Stimulated activated CD4-positive, alpha-beta T cell treated with anti-CD3 and anti-CD28 coated beads, Interleukin-1b, Interleukin-23, amount 100 ng/mL, for 24 hours (primary cell): ENCODE results near the gene FCER2.
A peak's percentile ranks its signal among the peaks of the same experiment; 100 is the strongest.
"Not testable (repeated sequence)": the region's sequence is repeated elsewhere in the genome, so short reads cannot be mapped to it uniquely, and the experiment has no call there.

ENCODE experiments used
- DNase-seq, 4 experiments: peaks; one replicate each; pipeline ENCODE4 v3.0.0-alpha.2; 2020; ENCODE audit warnings: low read depth in 4 of 4, low spot score in 1 of 4

The FCER2 gene

DNA sequence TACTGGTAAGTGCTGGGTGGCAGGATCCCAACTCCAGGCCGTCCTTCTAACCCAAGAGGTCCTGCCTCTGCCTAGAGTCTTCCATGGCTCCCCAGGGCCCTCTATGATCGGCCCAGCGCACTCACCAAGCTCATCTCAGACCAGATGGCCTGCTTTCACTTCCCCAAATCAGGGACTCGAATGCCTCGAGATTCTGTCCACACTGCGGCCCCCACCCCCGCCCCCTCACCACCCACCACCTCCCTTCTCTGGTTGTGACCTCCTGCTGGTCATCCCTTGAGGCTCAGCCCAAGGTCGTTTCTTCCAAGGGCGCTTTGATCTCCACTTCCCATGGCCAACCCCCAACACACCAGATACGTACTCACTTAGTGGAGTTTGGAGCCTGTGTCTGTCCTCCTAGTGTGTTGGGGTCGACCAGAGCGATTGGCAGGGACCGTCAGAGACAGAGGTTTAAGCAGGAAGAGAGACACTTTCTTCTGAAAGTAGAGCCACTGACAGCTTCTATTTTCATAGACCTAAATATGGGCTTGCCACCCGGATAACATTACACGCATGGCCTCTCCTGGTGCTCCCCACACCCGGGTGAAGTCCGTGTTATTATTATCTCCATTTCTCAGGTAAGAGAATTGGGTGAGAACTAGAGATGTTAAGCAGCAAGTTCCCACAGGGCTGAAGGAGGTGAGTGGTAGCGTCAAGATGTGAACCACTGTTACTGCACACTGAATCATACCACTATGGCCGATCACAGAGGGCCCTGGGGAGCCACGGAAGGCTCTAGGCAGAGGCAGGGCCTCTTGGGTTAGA, at the start of gene FCER2:
FCER2 (minus strand) TSS at position 478 of the 804 bp plus-strand sequence. CDS start 2,371 bp downstream, outside the sequence.
- DNase-seq, result no peak

GRCh38 chr19:7751157-7751783, 49.3 kb upstream of the FCER2 start:
- DNase-seq, result peak in 1 of 4 experiments; percentile 34

DNA sequence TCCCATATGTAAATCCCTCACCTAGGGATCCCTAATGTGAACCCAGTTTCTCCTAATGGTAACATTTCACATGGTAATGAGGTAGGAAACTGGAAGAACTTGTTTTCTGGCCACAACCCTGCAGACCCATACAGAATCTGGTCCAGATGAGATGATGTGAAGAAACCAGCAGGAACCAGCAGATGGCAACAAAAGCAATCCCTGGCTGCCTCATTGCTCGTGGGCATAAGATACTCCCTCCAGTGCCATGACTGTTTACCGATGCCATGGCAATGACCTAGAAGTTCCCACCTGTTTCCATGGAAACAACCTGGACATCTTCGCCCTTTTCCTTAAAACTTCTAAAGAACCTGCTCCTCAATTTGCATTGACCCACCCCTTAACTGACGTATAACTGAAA, 46.8 kb upstream of the FCER2 start:
- DNase-seq, result no peak

DNA sequence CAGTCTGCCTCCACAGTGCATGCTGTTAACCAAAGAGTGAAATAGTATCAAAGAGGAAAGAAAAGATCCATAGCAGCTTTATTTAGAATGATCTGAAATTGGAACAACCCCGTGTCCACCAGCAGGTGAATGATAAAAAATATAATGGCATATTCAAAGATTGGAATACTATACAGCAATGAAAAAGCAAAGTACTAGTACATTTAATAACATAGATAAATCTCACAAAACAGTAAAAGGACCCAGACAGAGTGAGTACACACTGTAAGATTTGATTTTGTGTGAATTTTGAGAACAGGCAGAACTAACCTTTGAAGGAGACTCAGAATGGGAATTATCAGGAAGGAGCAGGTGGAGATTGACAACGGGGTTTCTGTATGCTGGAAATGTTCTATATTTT, 46.2 kb upstream of the FCER2 start:
- DNase-seq, result no peak

DNA sequence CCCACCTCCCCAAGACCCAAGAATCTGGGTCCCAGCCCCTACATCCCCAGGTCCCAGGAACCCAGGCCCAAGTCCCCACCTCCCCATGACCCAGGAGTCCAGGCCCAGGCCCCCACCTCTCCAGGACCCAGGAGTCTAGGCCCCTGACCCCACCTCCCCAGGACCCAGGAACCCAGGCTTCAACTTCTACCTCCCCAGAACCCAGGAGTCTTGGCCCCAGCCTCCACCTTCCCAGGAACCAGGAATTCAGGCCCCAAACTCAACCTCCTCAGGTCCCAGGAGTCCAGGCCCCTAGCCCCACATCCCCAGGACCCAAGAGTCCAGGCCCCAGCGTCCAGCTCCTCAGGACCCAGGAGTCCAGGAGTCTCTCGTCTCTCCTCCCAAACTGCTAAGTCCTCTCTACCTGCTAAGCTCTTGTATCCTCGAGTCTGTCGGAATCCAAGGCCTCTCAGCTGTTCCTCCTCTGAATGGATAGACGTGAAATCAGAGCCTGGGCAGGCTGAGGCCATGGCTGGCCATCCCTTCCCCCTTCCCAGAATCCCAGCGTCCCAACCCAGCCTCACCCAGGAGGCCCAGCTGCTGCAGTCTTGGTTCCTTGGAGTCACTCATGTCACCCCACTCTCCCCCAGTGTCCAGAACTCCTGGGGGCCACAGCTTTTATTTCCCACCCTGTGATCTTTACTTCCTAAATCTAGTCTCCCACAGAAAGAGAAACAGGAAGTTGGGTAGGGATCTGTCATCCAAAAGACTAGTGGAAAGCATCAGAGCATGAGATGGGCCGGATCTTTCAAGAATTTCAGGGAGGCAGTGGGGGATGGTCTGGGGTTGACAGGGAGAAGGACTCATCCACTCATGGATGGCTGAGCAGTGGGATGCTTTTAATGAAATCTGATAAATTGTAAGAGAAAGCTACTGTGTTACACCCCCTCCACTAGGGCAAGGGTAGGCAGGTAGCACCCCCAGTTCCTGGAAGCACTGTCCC, 45.3 kb upstream of the FCER2 start, which contains the start of gene CD209:
CD209 (minus strand) TSS at position 632 of the 982 bp plus-strand sequence; CDS start at position 609, 23 bp downstream.
- DNase-seq, result no peak

DNA sequence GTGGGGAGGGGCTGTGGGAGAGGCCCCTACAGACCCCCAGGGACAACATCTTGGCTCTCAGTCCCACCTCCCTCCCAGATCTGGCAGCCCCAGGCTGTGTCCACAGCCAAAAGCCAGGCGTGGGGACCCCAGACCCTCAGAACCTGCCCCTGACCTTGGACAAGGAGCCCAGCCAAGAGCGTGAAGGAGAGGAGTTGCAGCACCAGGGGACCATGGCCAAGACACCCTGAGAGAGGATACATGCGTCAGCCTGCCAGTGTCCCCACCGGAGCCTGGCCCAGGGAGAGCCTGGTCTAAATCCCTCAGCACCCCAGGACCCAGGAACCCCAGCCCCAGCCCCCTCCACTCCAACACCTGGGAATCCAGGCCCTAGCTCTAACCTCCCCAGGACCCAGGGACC, 44.4 kb upstream of the FCER2 start:
- not testable (repeated sequence) for DNase-seq

GRCh38 chr19:7744871-7745650, 43.1 kb upstream of the FCER2 start:
- DNase-seq, result no peak

- DNase-seq, result no peak
Observed at GRCh38 chr19:7744199-7744786, 42.4 kb upstream of the FCER2 start.

GRCh38 chr19:7743425-7743841, 41.5 kb upstream of the FCER2 start:
- DNase-seq, result peak in 1 of 4 experiments; percentile 31

GRCh38 chr19:7742991-7743390, 41.1 kb upstream of the FCER2 start:
- DNase-seq, result no peak

DNA sequence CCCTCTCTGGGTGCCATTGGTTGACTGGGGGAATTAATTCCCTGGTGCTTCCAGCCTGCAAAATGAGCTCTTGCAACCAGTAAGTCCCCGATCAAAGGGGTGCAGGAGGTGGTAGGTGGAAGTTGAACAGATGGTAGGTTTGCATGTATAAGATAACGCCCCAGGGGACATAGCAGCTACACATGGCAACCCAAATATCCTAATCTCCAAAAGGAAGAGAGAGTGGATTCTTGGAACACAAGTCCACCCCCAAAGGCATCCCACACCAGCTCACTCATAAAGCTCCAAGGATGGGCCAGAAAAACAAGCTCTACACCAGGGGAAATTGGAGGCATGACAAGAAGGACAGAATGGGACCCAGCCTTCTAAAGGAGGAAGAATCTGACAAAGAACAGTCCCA, 40.6 kb upstream of the FCER2 start:
- DNase-seq, result no peak

DNA sequence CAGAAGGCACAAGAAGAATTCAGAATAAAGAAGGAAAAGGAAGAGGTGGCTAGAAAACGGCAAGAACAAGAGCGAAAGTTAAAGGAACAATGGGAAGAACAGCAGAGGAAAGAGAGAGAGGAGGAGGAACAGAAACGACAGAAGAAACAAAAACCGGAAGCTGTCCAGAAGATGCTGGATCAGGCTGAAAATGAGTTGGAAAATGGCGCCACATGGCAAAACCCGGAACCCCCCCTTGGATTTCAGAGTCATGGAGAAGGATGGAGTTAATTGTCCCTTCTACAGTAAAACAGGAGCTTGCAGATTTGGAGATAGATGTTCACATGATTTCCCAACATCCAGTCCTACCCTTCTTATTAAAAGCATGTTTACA, 38.7 kb upstream of the FCER2 start:
- DNase-seq, result no peak

- DNase-seq, result no peak
Observed at GRCh38 chr19:7739801-7740681, 38.1 kb upstream of the FCER2 start.

DNA sequence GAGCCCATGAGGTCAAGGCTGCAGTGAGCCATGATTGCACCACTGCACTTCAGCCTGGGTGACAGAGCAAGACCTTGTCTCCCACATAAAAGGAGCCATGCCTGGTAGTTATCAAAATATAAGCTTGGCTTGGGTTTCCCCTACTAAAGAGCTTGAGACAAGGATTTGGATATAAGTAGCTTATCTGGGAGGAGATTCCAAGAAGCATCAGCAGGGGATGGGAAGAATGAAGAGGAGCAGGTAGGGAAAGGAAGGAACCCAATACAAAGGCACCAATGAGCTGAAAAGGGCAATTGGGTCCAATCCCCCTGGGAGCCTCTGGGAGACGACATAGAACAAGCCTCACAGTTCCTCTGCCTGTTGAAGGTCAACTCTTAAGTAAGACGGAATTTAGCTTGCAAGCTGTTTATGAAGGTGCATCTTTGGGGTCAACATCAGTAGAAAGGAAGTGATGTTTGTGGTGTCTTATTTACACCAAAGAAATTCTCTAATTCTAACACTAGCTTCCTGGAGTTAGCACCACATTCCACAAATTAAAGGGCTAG, 37.4 kb upstream of the FCER2 start:
- DNase-seq, result no peak

DNA sequence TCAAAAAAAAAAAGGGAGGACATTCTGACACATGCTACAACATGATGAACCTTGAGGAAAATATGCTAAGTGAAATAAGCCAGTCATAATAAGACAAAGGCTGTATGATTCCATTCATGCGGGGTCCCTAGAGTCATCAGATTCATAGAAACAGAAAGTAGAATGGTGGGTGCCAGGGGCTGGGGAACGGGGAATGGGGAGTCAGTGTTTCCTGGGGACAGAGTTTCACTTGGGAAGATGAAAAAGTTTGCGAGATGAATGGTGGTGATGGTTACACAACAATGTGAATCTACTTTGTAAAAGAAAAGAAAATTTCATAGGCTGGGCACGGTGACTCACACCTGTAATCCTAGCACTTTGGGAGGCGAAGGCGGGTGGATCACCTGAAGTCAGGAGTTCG, 36.1 kb upstream of the FCER2 start:
- DNase-seq, result peak in 2 of 4 experiments; percentile 25 to 49

DNA sequence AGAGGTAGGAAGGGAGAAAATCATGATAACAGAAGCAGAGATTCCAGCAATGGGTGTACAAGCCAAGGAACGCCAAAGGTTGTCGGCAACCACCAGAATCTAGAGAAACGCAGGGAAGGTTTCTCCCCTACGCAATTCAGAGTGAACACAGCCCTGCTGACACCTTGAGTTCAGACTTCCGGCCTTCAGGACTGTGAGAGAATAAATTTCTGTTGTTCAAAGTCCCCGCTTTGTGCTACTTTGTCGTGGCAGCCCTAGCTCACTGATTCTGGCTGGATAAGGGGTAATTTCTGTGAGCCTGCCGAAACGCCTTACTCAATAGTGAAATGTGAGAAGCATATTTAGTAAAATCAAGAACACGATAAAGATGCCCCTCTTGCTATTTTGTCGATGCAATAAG, 35.3 kb upstream of the FCER2 start:
- no peak for DNase-seq

GRCh38 chr19:7736148-7736547, 34.2 kb upstream of the FCER2 start:
- no peak for DNase-seq

- no peak for DNase-seq
Observed at GRCh38 chr19:7734220-7735203, 32.6 kb upstream of the FCER2 start.
